ENCODE results near the gene HTR1B.

Gene HTR1B

DNA sequence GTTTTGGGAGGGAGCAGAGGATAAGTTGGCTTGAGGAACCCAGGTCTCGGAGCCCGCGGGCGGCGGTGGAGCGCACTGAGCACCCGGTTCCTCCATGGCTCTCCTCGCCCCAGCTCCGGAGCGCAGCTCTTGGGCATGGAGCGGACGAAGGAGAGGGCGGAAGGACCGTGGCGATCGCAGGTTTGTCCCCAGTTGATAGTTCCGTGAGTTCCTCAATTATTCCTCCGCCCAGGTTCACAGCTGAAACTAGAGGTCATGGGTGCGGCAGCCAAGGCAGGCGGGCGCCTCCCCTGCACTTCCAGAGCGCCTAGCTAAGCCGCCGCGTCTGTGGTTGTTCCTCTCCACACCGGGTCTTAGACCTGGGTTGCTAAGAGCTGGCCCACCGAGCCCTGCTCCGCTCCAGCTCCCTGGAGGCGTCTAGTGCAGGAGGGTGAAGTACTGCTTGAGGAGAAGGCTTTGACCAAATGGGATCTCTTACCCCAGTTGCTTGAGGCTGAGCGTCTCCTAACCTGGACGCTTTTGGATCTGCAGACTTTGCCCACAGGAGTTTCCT, at the start of gene HTR1B:
Gene HTR1B, minus strand, starts transcription at position 184 of the 553 bp plus-strand sequence. Its CDS starts 88 bp downstream, at position 96.
- H3K9me3 ChIP-seq (ENCODE audit: insufficient read depth, low read length): no peaks in the 10 kb centered on the region
- H2AFZ ChIP-seq (ENCODE audit: low read depth, low read length): no peak within 1 kb of the TSS
- H3K27me3 ChIP-seq (ENCODE audit: low read depth, low read length): no peaks in the 10 kb centered on the region
- H3K9ac ChIP-seq (ENCODE audit: low read length): no peak within 1 kb of the TSS
- H3K36me3 ChIP-seq (replicated peaks; ENCODE audit: low read depth, low read length): no peaks in the 10 kb centered on the region
- no peak within 1 kb of the TSS for H3K4me2 ChIP-seq (ENCODE audit: low read length)
- no peaks in the 10 kb centered on the region for H4K20me1 ChIP-seq (ENCODE audit: insufficient read depth, low read length)
- H3K79me2 ChIP-seq (ENCODE audit: low read length): no peaks in the 10 kb centered on the region
- TF ChIP-seq EZH2phosphoT487 (IDR thresholded peaks at IDR 0.05; ENCODE audit: low read depth): no peak
- TF ChIP-seq, protein P1, sequence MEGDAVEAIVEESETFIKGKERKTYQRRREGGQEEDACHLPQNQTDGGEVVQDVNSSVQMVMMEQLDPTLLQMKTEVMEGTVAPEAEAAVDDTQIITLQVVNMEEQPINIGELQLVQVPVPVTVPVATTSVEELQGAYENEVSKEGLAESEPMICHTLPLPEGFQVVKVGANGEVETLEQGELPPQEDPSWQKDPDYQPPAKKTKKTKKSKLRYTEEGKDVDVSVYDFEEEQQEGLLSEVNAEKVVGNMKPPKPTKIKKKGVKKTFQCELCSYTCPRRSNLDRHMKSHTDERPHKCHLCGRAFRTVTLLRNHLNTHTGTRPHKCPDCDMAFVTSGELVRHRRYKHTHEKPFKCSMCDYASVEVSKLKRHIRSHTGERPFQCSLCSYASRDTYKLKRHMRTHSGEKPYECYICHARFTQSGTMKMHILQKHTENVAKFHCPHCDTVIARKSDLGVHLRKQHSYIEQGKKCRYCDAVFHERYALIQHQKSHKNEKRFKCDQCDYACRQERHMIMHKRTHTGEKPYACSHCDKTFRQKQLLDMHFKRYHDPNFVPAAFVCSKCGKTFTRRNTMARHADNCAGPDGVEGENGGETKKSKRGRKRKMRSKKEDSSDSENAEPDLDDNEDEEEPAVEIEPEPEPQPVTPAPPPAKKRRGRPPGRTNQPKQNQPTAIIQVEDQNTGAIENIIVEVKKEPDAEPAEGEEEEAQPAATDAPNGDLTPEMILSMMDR (IDR thresholded peaks at IDR 0.05; ENCODE audit: low read depth, low read length): no peak
- no peaks in the 10 kb centered on the region for H3K4me1 ChIP-seq (ENCODE audit: low read length)
- no peak within 1 kb of the TSS for H3K4me3 ChIP-seq (ENCODE audit: low read length)
- no peak within 1 kb of the TSS for H3K27ac ChIP-seq (ENCODE audit: low read length)

GRCh38 chr6:77512554-77512953, 49.3 kb upstream of the HTR1B start:
- no peak overlapping the region for H3K9ac ChIP-seq (ENCODE audit: low read length)
- H4K20me1 ChIP-seq (ENCODE audit: insufficient read depth, low read length): no peaks in the 10 kb centered on the region
- no peak overlapping the region for H3K4me3 ChIP-seq (ENCODE audit: low read length)
- H3K27me3 ChIP-seq (ENCODE audit: low read depth, low read length): no peaks in the 10 kb centered on the region
- H3K4me1 ChIP-seq (ENCODE audit: low read length): no peaks in the 10 kb centered on the region
- no peak overlapping the region for H3K4me2 ChIP-seq (ENCODE audit: low read length)
- no peaks in the 10 kb centered on the region for H3K36me3 ChIP-seq (replicated peaks; ENCODE audit: low read depth, low read length)
- TF ChIP-seq, protein P1 (IDR thresholded peaks at IDR 0.05; ENCODE audit: low read depth, low read length): no peak
- no peak for TF ChIP-seq EZH2phosphoT487 (IDR thresholded peaks at IDR 0.05; ENCODE audit: low read depth)
- H3K9me3 ChIP-seq (ENCODE audit: insufficient read depth, low read length): peaks cover 9% of the 10 kb centered on the region; the same call in 1 of the 2 replicates
- H2AFZ ChIP-seq (ENCODE audit: low read depth, low read length): no peak overlapping the region
- H3K27ac ChIP-seq (ENCODE audit: low read length): no peak overlapping the region
- H3K79me2 ChIP-seq (ENCODE audit: low read length): no peaks in the 10 kb centered on the region

DNA sequence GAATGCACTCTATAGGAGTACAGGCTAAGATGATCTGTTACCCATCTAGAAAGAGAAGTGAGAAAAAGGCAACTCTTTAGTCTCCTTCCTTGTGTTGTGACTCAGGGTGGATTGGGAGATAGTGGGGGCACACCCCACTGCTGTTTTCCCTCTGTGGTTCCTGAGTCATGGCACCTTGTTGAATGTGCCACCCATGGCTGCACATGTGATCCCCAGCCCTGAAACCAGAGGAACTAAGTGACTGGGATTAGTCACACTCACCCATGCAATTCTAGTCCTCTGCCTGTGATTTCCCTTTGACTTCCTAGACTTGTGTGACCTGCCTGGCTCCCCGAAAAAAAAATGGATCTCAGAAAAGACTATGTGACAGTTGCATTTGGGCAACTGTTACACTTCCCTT, 48.6 kb upstream of the HTR1B start:
- Histone ChIP-seq H3K4me1 (ENCODE audit: low read length) (no peaks in the 10 kb centered on the region), H3K4me2 (ENCODE audit: low read length) (no peak overlapping the region), H3K27ac (ENCODE audit: low read length) (no peak overlapping the region), H3K4me3 (ENCODE audit: low read length) (no peak overlapping the region), H3K9ac (ENCODE audit: low read length) (no peak overlapping the region), H2AFZ (ENCODE audit: low read depth, low read length) (no peak overlapping the region), H3K9me3 (ENCODE audit: insufficient read depth, low read length) (peaks cover 9% of the 10 kb centered on the region; the same call in 1 of the 2 replicates), H3K36me3 (replicated peaks; ENCODE audit: low read depth, low read length) (no peaks in the 10 kb centered on the region), H3K27me3 (ENCODE audit: low read depth, low read length) (no peaks in the 10 kb centered on the region), H3K79me2 (ENCODE audit: low read length) (no peaks in the 10 kb centered on the region), H4K20me1 (ENCODE audit: insufficient read depth, low read length) (no peaks in the 10 kb centered on the region)
- TF ChIP-seq EZH2phosphoT487 (IDR thresholded peaks at IDR 0.05; ENCODE audit: low read depth): no peak
- TF ChIP-seq, protein P1 (IDR thresholded peaks at IDR 0.05; ENCODE audit: low read depth, low read length): no peak

- no peaks in the 10 kb centered on the region for H4K20me1 ChIP-seq (ENCODE audit: insufficient read depth, low read length)
- H3K36me3 ChIP-seq (replicated peaks; ENCODE audit: low read depth, low read length): no peaks in the 10 kb centered on the region
- H3K79me2 ChIP-seq (ENCODE audit: low read length): no peaks in the 10 kb centered on the region
- H3K4me3 ChIP-seq (ENCODE audit: low read length): no peak overlapping the region
- H3K4me2 ChIP-seq (ENCODE audit: low read length): no peak overlapping the region
- H3K9me3 ChIP-seq (ENCODE audit: insufficient read depth, low read length): no peaks in the 10 kb centered on the region
- no peak overlapping the region for H2AFZ ChIP-seq (ENCODE audit: low read depth, low read length)
- no peaks in the 10 kb centered on the region for H3K4me1 ChIP-seq (ENCODE audit: low read length)
- TF ChIP-seq EZH2phosphoT487 (IDR thresholded peaks at IDR 0.05; ENCODE audit: low read depth): no peak
- TF ChIP-seq, protein P1 (IDR thresholded peaks at IDR 0.05; ENCODE audit: low read depth, low read length): no peak
- no peak overlapping the region for H3K27ac ChIP-seq (ENCODE audit: low read length)
- H3K27me3 ChIP-seq (ENCODE audit: low read depth, low read length): no peaks in the 10 kb centered on the region
- H3K9ac ChIP-seq (ENCODE audit: low read length): no peak overlapping the region
Observed at GRCh38 chr6:77502981-77503380, 39.7 kb upstream of the HTR1B start.
